Left renal cortex interstitium (tissue), 4 donors: Measurements from ENCODE around the gene DEK. TPM values are rescaled to one million over a fixed set of nuclear protein-coding genes. Genes with fewer than 3 reads are reported as not detected.
"Not testable (repeated sequence)": the region's sequence is repeated elsewhere in the genome, so short reads cannot be mapped to it uniquely, and the experiment has no call there.

Source experiments
- DNase-seq, 4 donors: peaks; one replicate each; pipeline ENCODE4 v3.0.0-alpha.2; 2013; ENCODE audit warnings: low read depth in 4 of 4, low spot score in 2 of 4, missing footprints in 1 of 4
- polyA plus RNA-seq, 4 donors: library from polyadenylated mRNA; unstranded; fragments of 120-200 nt; gene quantifications; one replicate each; pipeline ENCODE4 v1.2.1, GENCODE V29; 2013; ENCODE audit not compliant: insufficient read length in 4 of 4

The DEK gene
- 100 to 1,000 TPM; 208 to 219 (median 215) TPM for polyA plus RNA-seq

GRCh38 chr6:18264219-18264922 lies at the start of gene DEK:
DEK (minus strand) TSS chr6:18264530; CDS start chr6:18263987, 543 bp downstream.
- DNase-seq = peak; percentile 55 to 80 (median 70)

GRCh38 chr6:18312368-18312767 lies 48.0 kb upstream of the DEK start:
- DNase-seq = no peak

GRCh38 chr6:18310010-18310409 lies 45.7 kb upstream of the DEK start:
- DNase-seq = not testable (repeated sequence)

- no peak for DNase-seq
Measured at GRCh38 chr6:18309046-18309445, 44.7 kb upstream of the DEK start.

- DNase-seq = no peak
Measured at GRCh38 chr6:18308070-18308735, 43.9 kb upstream of the DEK start.

GRCh38 chr6:18306977-18307376 lies 42.6 kb upstream of the DEK start:
- DNase-seq = no peak

- DNase-seq = no peak
Measured at GRCh38 chr6:18302561-18303439, 38.5 kb upstream of the DEK start.

- DNase-seq = no peak
Measured at GRCh38 chr6:18293076-18293904, 29.0 kb upstream of the DEK start.

GRCh38 chr6:18289283-18289682 lies 25.0 kb upstream of the DEK start:
- no peak for DNase-seq

- no peak for DNase-seq
Measured at GRCh38 chr6:18284261-18284660, 19.9 kb upstream of the DEK start.

- DNase-seq = no peak
Measured at GRCh38 chr6:18281564-18281963, 17.2 kb upstream of the DEK start.

- DNase-seq = no peak
Measured at GRCh38 chr6:18280084-18280483, 15.8 kb upstream of the DEK start.

- DNase-seq = no peak
Measured at GRCh38 chr6:18279422-18279821, 15.1 kb upstream of the DEK start.

- no peak for DNase-seq
Measured at GRCh38 chr6:18277237-18278006, 13.1 kb upstream of the DEK start.

GRCh38 chr6:18276610-18277236 lies 12.4 kb upstream of the DEK start:
- no peak for DNase-seq

- DNase-seq = no peak
Measured at GRCh38 chr6:18270216-18270615, 5.9 kb upstream of the DEK start.

- no peak for DNase-seq
Measured at GRCh38 chr6:18269717-18270116, 5.4 kb upstream of the DEK start.

- DNase-seq = no peak
Measured at GRCh38 chr6:18269253-18269652, 4.9 kb upstream of the DEK start.

GRCh38 chr6:18268066-18268465 lies 3.7 kb upstream of the DEK start:
- no peak for DNase-seq
